ENCODE data around the gene AP1G2. TPM values are rescaled to one million over a fixed set of nuclear protein-coding genes. Genes with fewer than 3 reads are reported as not detected.

The AP1G2 gene
- total RNA-seq, 1 donor from 2014 or later: 40.5 TPM

- DNase-seq (ENCODE audit: low read depth) (no peak), FAIRE-seq (no peak)
- peaks cover 29% of the 10 kb centered on the region for H3K27me3 ChIP-seq (ENCODE audit: control insufficient read depth, insufficient read depth, low read length)
- no peak for TF ChIP-seq CTCF (IDR thresholded peaks at IDR 0.05; ENCODE audit: insufficient read depth, low read length, severe bottlenecking)
- H3K36me3 ChIP-seq (ENCODE audit: control insufficient read depth, insufficient read depth, low read length): no peaks in the 10 kb centered on the region
- no peak overlapping the region for H3K4me3 ChIP-seq (ENCODE audit: low read depth, low read length)
These were observed 9.6 kb upstream of the AP1G2 start for GRCh38 chr14:23577004-23577681.

- H3K36me3 ChIP-seq (ENCODE audit: control insufficient read depth, insufficient read depth, low read length): no peaks in the 10 kb centered on the region
- no peak overlapping the region for H3K4me3 ChIP-seq (ENCODE audit: low read depth, low read length)
- DNase-seq (ENCODE audit: low read depth): no peak
- peaks cover 23% of the 10 kb centered on the region for H3K27me3 ChIP-seq (ENCODE audit: control insufficient read depth, insufficient read depth, low read length)
- FAIRE-seq: peak; percentile 70
- no peak for TF ChIP-seq CTCF (IDR thresholded peaks at IDR 0.05; ENCODE audit: insufficient read depth, low read length, severe bottlenecking)
These were observed 5.9 kb upstream of the AP1G2 start for GRCh38 chr14:23573384-23574015.

- peaks cover 19% of the 10 kb centered on the region for H3K27me3 ChIP-seq (ENCODE audit: control insufficient read depth, insufficient read depth, low read length)
- H3K4me3 ChIP-seq (ENCODE audit: low read depth, low read length): no peak overlapping the region
- H3K36me3 ChIP-seq (ENCODE audit: control insufficient read depth, insufficient read depth, low read length): no peaks in the 10 kb centered on the region
- DNase-seq (ENCODE audit: low read depth) (no peak), FAIRE-seq (no peak)
- TF ChIP-seq CTCF (IDR thresholded peaks at IDR 0.05; ENCODE audit: insufficient read depth, low read length, severe bottlenecking): no peak
These were observed 5.2 kb upstream of the AP1G2 start for GRCh38 chr14:23572836-23573235.

GRCh38 chr14:23572524-23572828, 4.9 kb upstream of the AP1G2 start:
- Histone ChIP-seq H3K36me3 (ENCODE audit: control insufficient read depth, insufficient read depth, low read length) (no peaks in the 10 kb centered on the region), H3K27me3 (ENCODE audit: control insufficient read depth, insufficient read depth, low read length) (peaks cover 16% of the 10 kb centered on the region), H3K4me3 (ENCODE audit: low read depth, low read length) (no peak overlapping the region)
- DNase-seq (ENCODE audit: low read depth) (no peak), FAIRE-seq (no peak)
- no peak for TF ChIP-seq CTCF (IDR thresholded peaks at IDR 0.05; ENCODE audit: insufficient read depth, low read length, severe bottlenecking)

GRCh38 chr14:23571701-23572523, 4.3 kb upstream of the AP1G2 start:
- DNase-seq (ENCODE audit: low read depth): peak; percentile 24
- peaks cover 11% of the 10 kb centered on the region for H3K27me3 ChIP-seq (ENCODE audit: control insufficient read depth, insufficient read depth, low read length)

More at GRCh38 chr14:23571701-23572523, 4.3 kb upstream of the AP1G2 start:
- Histone ChIP-seq H3K4me3 (ENCODE audit: low read depth, low read length) (no peak overlapping the region), H3K36me3 (ENCODE audit: control insufficient read depth, insufficient read depth, low read length) (no peaks in the 10 kb centered on the region)
- no peak for FAIRE-seq
- TF ChIP-seq CTCF (IDR thresholded peaks at IDR 0.05; ENCODE audit: insufficient read depth, low read length, severe bottlenecking): no peak
